HG02885 (cell line): ENCODE data around the gene ACTR10.

Source experiments
- ATAC-seq: cut with Tn5 transposase; IDR thresholded peaks from one replicate; pipeline ENCODE4 v1.9.1; 2021; ENCODE audit warnings: mild to moderate bottlenecking; ENCODE audit not compliant: unreplicated experiment, poor library complexity

Gene ACTR10

DNA sequence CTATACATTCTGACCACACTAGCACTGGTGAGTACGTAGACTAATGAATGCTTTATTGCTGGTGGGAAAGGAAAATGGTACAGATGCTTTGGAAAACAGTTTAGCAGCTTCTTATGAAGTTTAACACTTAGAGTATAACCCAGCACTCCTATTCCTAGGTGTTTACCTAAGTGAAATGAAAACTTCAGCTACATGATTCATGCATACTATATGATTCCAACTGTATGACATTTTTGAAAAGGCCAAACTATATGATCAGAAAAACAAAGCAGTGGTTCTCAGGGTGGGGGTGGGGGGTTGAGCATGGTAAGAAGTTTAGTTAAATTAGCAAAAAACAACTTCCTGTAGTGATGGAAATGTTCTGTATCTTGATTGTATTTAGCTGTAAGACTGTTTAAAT is 76.3 kb downstream of the ACTR10 start:
- no peak for ATAC-seq

DNA sequence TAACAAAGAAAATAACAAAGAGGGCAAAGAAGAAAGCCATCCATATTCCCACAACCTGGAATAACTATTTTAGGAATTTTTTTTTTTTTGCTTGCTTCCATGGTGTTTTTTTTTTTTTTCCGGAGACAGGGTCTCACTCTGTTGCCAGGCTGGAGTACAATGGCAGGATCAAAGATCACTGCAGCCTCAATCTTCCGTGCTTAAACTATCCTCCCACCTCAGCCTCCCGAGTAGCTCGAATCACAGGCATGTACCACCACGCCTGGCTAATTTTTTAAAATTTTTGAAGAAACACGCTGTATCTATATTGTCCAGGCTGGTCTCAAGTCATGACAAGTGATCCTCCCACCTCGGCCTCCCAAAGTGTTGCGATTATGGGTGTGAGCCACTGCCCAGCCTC is 78.2 kb downstream of the ACTR10 start:
- ATAC-seq: no peak

DNA sequence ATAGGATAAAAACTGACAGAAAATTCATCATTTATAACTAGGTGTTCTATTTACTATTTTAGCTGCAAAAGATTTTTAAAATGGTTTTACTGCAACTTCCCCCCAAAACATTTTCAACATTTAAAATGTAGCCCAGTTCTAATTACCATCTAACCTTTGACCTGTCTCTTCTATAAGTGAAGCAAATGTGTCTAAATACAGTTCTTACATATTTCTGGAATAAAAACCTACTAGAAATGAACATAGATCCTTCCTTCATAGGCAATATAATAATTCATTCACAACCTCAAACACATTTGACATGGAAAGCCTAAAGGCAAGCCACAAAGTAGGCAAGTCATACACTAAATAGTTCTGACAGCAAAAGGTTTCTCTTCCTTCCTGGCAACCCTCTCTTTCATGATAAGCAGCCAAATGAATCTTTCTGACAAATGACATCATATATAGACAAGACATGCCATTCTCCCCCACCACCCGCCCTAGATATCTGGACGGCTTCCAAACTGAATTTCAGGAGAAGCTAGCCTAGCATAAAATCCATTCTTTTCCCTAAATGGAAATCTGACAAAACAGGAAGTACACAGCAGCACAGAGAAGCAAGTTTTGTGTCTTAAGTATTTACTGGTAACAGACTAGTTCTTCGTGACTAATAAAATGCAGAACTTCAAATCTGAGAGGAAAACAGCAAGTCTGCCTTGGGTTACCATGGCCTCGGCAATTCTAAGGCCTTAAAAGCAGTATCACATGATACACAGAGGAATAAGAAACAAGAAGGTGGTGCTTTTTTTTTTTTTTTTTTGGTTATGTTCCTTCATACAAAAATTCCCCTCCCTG is 81.2 kb downstream of the ACTR10 start:
- peak; percentile 80 for ATAC-seq

DNA sequence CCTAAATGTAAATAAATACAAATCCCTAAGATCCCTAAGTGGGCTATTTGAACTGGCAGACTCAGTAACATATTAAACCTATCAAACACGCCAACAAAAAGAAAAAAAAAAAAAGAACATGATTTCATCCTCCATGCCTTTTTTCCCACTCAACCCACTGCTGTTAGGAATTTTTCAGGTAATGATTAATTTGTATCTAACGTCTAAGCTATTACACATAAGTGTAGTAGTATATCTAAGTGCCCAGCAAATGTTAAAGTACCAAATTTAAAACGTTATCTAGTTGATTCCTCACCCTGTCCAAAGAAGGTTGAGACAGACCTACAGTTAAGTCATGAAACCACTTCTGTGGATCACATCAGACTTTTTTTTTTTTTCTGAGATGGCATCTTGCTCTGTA is 82.0 kb downstream of the ACTR10 start:
- ATAC-seq: no peak

DNA sequence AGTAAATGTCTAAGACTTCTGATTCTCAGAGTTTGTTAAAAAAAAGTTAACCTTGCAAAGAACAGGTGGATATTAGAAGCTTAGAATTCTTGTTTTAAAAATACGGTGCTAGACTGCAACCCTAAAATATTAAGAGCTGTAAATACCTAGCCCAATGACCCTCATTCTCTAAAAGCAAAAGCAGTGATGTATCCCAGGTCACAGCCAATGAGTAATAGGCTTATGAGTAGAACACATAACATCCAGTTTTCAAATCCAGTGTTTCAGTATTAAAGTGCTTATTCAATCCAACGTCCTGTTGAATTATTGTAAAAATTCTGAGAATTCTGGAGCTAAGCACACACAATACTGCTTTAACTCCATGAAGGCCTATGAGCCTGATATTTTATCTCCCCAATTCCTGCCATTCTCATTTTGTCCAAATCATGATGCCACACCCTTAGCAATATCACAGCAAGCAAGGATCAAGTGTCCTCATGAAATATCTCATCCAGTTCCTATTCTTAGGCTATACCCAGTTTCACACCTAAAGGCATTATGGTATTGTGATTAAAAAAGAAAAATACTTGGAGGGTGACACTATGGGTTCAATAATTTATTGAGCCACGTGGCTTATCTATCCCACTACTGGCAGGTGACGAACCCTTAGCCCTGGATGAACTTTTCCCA is 83.1 kb downstream of the ACTR10 start:
- ATAC-seq: no peak

DNA sequence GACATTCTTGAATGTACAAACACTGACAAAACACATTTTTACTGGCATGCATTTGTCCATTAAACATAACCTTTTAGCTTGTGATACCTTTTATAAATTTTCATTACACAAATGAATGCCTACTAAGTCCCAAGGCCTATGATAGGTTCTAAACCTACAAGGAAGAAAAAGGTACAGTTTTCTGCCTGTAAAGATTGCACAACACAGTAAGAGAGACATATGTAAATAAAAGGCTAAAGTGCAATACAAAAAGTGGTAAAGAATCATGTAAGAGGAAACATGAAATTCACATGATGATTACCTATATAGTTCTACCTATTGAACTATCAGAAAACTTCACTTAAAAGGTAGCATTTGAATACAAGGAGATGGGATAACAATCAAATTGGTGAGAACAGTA is 83.8 kb downstream of the ACTR10 start:
- ATAC-seq: no peak

DNA sequence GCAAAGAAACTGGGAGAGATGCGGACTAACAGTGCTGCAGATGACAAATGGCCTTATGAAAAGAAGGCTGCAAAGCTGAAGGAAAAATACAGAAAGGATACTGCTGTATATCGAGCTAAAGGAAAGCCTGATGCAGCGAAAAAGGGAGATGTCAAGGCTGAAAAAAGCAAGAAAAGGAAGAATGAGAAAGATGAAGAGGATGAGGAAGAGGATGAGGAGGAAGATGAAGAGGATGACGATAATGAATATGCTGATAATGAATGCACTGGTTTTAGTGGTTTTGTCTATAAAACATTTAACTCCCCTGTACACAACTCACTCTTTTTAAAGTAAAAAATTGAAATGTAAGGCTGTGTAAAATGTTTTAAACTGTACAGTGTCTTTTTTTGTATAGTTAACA is 85.2 kb downstream of the ACTR10 start:
- no peak for ATAC-seq
